Measurements from ENCODE around the gene STK32B.

GRCh38 chr4:5218376-5219069, 167.2 kb downstream of the STK32B start:
- TF ChIP-seq CTCF (conservative IDR thresholded peaks at IDR 0.05; ENCODE audit: low read depth, low read length): no peak
- no peak for TF ChIP-seq EZH2 (IDR thresholded peaks at IDR 0.05; ENCODE audit: low read length, unreplicated experiment)
